Gastrocnemius medialis (tissue), 4 donors: ENCODE measurements around the gene MYL7. TPM values are rescaled to one million over a fixed set of nuclear protein-coding genes. Genes with fewer than 3 reads are reported as not detected.

Experiments
- ATAC-seq, 2 donors: fragments of 150-250 bp; one replicate each; pipeline ENCODE4 v1.9.1; 2016
- DNase-seq, 2 donors: peaks; one replicate each; pipeline ENCODE4 v3.0.0-alpha.2; 2019
- H3K27ac ChIP-seq, 4 donors: fragments of 200-600 bp; sonication (generic); 1 replicate in 1 of 4; 2 replicates in 3 of 4; pipeline ENCODE4 v1.5.1; 2016 to 2018; ENCODE audit warnings: mild to moderate bottlenecking in 2 of 4, moderate library complexity in 1 of 4
- H3K27me3 ChIP-seq, 3 donors: fragments of 200-600 bp; sonication (generic) in 2 of 3; 1 replicate in 1 of 3; 2 replicates in 2 of 3; pipeline versions ENCODE4 v1.5.1 to v1.6.0; 2016 to 2019; ENCODE audit warnings: mild to moderate bottlenecking in 1 of 3, moderate library complexity in 1 of 3
- H3K36me3 ChIP-seq, 2 donors: fragments of 200-600 bp; sonication (generic) in 1 of 2; one replicate each; pipeline ENCODE4 v1.5.1; 2017 to 2018
- H3K4me1 ChIP-seq, 2 donors: fragments of 200-600 bp; sonication (generic) in 1 of 2; one replicate each; pipeline ENCODE4 v1.5.1; 2016 to 2017; ENCODE audit warnings: mild to moderate bottlenecking in 2 of 2
- H3K4me3 ChIP-seq, 4 donors: fragments of 200-600 bp; sonication (generic) in 3 of 4; 1 replicate in 1 of 4; 2 replicates in 3 of 4; pipeline ENCODE4 v1.5.1; 2016 to 2019; ENCODE audit warnings: mild to moderate bottlenecking in 2 of 4
- H3K9me3 ChIP-seq, 3 donors: fragments of 200-600 bp; sonication (generic) in 2 of 3; 1 replicate in 1 of 3; 2 replicates in 2 of 3; pipeline ENCODE4 v1.5.1; 2016 to 2019
- CTCF ChIP-seq, 5 experiments: fragments of 450-650 bp in 3 of 5; fragments of 200-600 bp in 2 of 5; sonication (generic) in 2 of 5; IDR thresholded peaks in 4 of 5; conservative IDR thresholded peaks in 1 of 5; 1 replicate in 4 of 5; 2 replicates in 1 of 5; pipeline ENCODE4 v1.5.1; 2016 to 2019; ENCODE audit warnings: antibody characterized with exemption in 5 of 5, mild to moderate bottlenecking in 3 of 5, moderate library complexity in 3 of 5
- POLR2A ChIP-seq, 2 donors: fragments of 450-650 bp; IDR thresholded peaks; one replicate each; pipeline ENCODE4 v1.6.1; 2017; ENCODE audit warnings: antibody characterized with exemption in 2 of 2, mild to moderate bottlenecking in 2 of 2, moderate library complexity in 2 of 2
- in situ Hi-C, 4 donors: fragments of 200-750 bp; cut with MboI; loops; one replicate each; pipeline versions ENCODE4 v1.15.0 to v1.8.0; 2017; ENCODE audit warnings: low sequenced_read_pairs in 4 of 4
- intact Hi-C: fragments of 100-400 bp; cut with DNase I; formaldehyde crosslinking; loops from one replicate; pipeline ENCODE4 v1.15.1; 2023; ENCODE audit warnings: low total_unique reads
- total RNA-seq, 4 donors: library from RNA; depleted of rRNA; stranded (reverse); fragments of >200 nt; gene quantifications; one replicate each; pipeline versions ENCODE4 v1.1.0 to v1.2.3, GENCODE V29; 2016

Gene MYL7
- total RNA-seq, 4 donors from 2014 or later, result 2.6 TPM; not detected in 3

GRCh38 chr7:44143646-44144250 is 2.6 kb upstream of the MYL7 start:
- H3K36me3 ChIP-seq, result no peaks in the 10 kb centered on the region
- ATAC-seq (no peak), DNase-seq (no peak)
- in situ Hi-C loops (no loop called here), intact Hi-C loops (no loop called here)
- H3K4me1 ChIP-seq, result no peaks in the 10 kb centered on the region
- no peak for TF ChIP-seq CTCF (IDR thresholded peaks at IDR 0.05 in 4 of 5, conservative IDR thresholded peaks at IDR 0.05 in 1 of 5)
- TF ChIP-seq POLR2A (IDR thresholded peaks at IDR 0.05), result no peak
- H3K4me3 ChIP-seq, result no peak overlapping the region
- H3K27ac ChIP-seq, result no peak overlapping the region
- H3K9me3 ChIP-seq, result no peaks in the 10 kb centered on the region
- peaks cover 2 to 20% (median 15%) of the 10 kb centered on the region in 3 donors for H3K27me3 ChIP-seq

GRCh38 chr7:44142028-44142427 is 896 bp upstream of the MYL7 start:
- TF ChIP-seq POLR2A (IDR thresholded peaks at IDR 0.05) (no peak), CTCF (IDR thresholded peaks at IDR 0.05 in 4 of 5, conservative IDR thresholded peaks at IDR 0.05 in 1 of 5) (no peak)
- Histone ChIP-seq H3K27me3 (peaks cover 2 to 20% (median 15%) of the 10 kb centered on the region in 3 donors), H3K9me3 (no peaks in the 10 kb centered on the region), H3K4me1 (no peaks in the 10 kb centered on the region), H3K36me3 (no peaks in the 10 kb centered on the region), H3K4me3 (no peak overlapping the region), H3K27ac (no peak overlapping the region)
- ATAC-seq, result no peak
- in situ Hi-C loops (no loop called here), intact Hi-C loops (no loop called here)
- DNase-seq, result no peak

GRCh38 chr7:44140341-44140740 is 791 bp downstream of the MYL7 start:
- H3K4me1 ChIP-seq, result no peaks in the 10 kb centered on the region
- H3K27ac ChIP-seq, result no peak overlapping the region
- H3K36me3 ChIP-seq, result no peaks in the 10 kb centered on the region
- no peaks in the 10 kb centered on the region for H3K9me3 ChIP-seq
- no peak overlapping the region for H3K4me3 ChIP-seq
- DNase-seq (no peak), ATAC-seq (no peak)
- H3K27me3 ChIP-seq, result peaks cover 0 to 5% (median 4%) of the 10 kb centered on the region in 3 donors
- intact Hi-C loops (no loop called here), in situ Hi-C loops (no loop called here)
- TF ChIP-seq POLR2A (IDR thresholded peaks at IDR 0.05), result no peak
- TF ChIP-seq CTCF (IDR thresholded peaks at IDR 0.05 in 4 of 5, conservative IDR thresholded peaks at IDR 0.05 in 1 of 5), result no peak

- ATAC-seq (no peak), DNase-seq (no peak)
- in situ Hi-C loops, result no loop called here
- no peak overlapping the region for H3K4me3 ChIP-seq
- H3K36me3 ChIP-seq, result no peaks in the 10 kb centered on the region
- H3K4me1 ChIP-seq, result no peaks in the 10 kb centered on the region
- intact Hi-C loops, result no loop called here
- H3K27me3 ChIP-seq, result no peaks in the 10 kb centered on the region
- TF ChIP-seq POLR2A (IDR thresholded peaks at IDR 0.05), result no peak
- TF ChIP-seq CTCF (IDR thresholded peaks at IDR 0.05 in 4 of 5, conservative IDR thresholded peaks at IDR 0.05 in 1 of 5), result no peak
- no peaks in the 10 kb centered on the region for H3K9me3 ChIP-seq
- H3K27ac ChIP-seq, result no peak overlapping the region
Observed at GRCh38 chr7:44139311-44140010, 1.7 kb downstream of the MYL7 start.
